ENCODE data around the gene POLR3H. TPM values are rescaled to one million over a fixed set of nuclear protein-coding genes. Genes with fewer than 3 reads are reported as not detected.

The POLR3H gene
- total and polyA plus RNA-seq, 10 of the 15 experiments (the other 5 are each of a cell fraction or from before 2014, with no cell fraction given): 3.5 to 62.7 (median 24.6) TPM

DNA sequence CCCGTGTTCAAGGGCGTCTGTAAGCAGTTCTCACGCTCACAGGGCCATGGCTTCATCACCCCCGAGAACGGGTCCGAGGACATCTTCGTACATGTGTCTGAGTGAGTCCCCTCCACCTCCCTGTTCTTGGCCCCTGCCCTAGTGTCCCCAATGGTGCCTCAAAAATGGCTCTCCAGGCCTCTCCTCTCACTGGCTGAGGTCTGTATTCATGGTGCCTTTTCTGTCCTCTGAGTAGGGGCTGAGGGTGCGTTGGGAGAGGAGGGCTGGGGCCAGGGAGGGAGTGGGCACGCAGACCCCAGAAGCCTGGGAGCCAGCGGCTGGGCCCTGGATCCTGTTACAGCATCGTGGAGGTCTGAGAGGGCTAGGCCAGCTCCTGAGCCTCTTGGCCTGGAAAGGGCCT is 29.4 kb upstream of the POLR3H start:
- FAIRE-seq: no peak
- ChIA-PET SMC1A (ENCODE audit: uncharacterized antibody, unreplicated experiment) (interaction anchor here (1.1 kb wide), 1 partner anchor 45 kb away, joined by 3 read pairs; no protein-coding TSS in a partner anchor), CTCF (interaction anchor here (1.1 to 1.8 kb wide), 2 partner anchors 24 to 172 kb away, joined by 3 to 7 read pairs; no protein-coding TSS in a partner anchor), RAD21 (ENCODE audit: unreplicated experiment) (interaction anchor here (2.1 kb wide), 1 partner anchor 16 kb away, joined by 6 read pairs; the partner anchor contains the start of gene PMM1), POLR2A (no interaction called here)
- Histone ChIP-seq H3K9ac (ENCODE audit: control insufficient read depth, insufficient read depth, low read length) (no peak overlapping the region), H3K4me3 (no peak overlapping the region), H3K27me3 (replicated peaks in 1 of 2; ENCODE audit: control insufficient read depth in 2 of 2, insufficient read depth in 2 of 2, low read length in 1 of 2) (no peaks in the 10 kb centered on the region), H2AFZ (ENCODE audit: control insufficient read depth, low read depth, low read length) (no peak overlapping the region), H3K79me2 (ENCODE audit: control insufficient read depth, insufficient read depth, low read length) (no peaks in the 10 kb centered on the region), H4K20me1 (ENCODE audit: control insufficient read depth, insufficient read depth) (no peaks in the 10 kb centered on the region), H3K4me2 (ENCODE audit: control insufficient read depth, insufficient read depth) (no peak overlapping the region), H3K4me1 (ENCODE audit: control insufficient read depth, insufficient read depth, low read length) (no peaks in the 10 kb centered on the region), H3K36me3 (ENCODE audit: control insufficient read depth in 2 of 2, insufficient read depth in 2 of 2, low read length in 1 of 2) (peaks cover 0 to 4% of the 10 kb centered on the region in 2 experiments; a peak in 2 of 4 replicates), H3K9me3 (replicated peaks; ENCODE audit: control insufficient read depth, insufficient read depth, low read length) (no peaks in the 10 kb centered on the region), H3K27ac (ENCODE audit: control insufficient read depth, insufficient read depth) (no peak overlapping the region)
- in situ Hi-C loops (cut with MboI): no loop called here
- WGBS (ENCODE audit: insufficient coverage, insufficient replicate concordance, low lambda C conversion rate, missing lambda C conversion rate): 88% methylated on average over 11 of the region's 11 CpGs
- no TSS peak for BruUV-seq (replicated peaks)
- intact Hi-C loops (cut with micrococcal nuclease; ENCODE audit: unreplicated experiment): no loop called here
- ATAC-seq: no peak
- TF ChIP-seq ZNF687 (IDR thresholded peaks at IDR 0.05): no peak
- no peak for TF ChIP-seq KLF5 (IDR thresholded peaks at IDR 0.05; ENCODE audit: partially characterized antibody)
- TF ChIP-seq RELA (IDR thresholded peaks at IDR 0.05; ENCODE audit: borderline replicate concordance, partially characterized antibody): no peak
- TF ChIP-seq, protein P1, sequence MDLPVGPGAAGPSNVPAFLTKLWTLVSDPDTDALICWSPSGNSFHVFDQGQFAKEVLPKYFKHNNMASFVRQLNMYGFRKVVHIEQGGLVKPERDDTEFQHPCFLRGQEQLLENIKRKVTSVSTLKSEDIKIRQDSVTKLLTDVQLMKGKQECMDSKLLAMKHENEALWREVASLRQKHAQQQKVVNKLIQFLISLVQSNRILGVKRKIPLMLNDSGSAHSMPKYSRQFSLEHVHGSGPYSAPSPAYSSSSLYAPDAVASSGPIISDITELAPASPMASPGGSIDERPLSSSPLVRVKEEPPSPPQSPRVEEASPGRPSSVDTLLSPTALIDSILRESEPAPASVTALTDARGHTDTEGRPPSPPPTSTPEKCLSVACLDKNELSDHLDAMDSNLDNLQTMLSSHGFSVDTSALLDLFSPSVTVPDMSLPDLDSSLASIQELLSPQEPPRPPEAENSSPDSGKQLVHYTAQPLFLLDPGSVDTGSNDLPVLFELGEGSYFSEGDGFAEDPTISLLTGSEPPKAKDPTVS (IDR thresholded peaks at IDR 0.05; ENCODE audit: low read depth, low read length): no peak
- TF ChIP-seq KDM1A (IDR thresholded peaks at IDR 0.05; ENCODE audit: borderline replicate concordance): no peak
- TF ChIP-seq REST (IDR thresholded peaks at IDR 0.05; ENCODE audit: low read depth, low read length): no peak
- no peak for TF ChIP-seq HDAC6 (IDR thresholded peaks at IDR 0.05; ENCODE audit: unreplicated experiment)
- TF ChIP-seq SUPT20H (IDR thresholded peaks at IDR 0.05; ENCODE audit: borderline replicate concordance, control insufficient read depth, low read depth, low read length): no peak
- TF ChIP-seq ESRRA (IDR thresholded peaks at IDR 0.05; ENCODE audit: low read length): no peak
- no peak for TF ChIP-seq TBL1XR1 (IDR thresholded peaks at IDR 0.05; ENCODE audit: low read depth, low read length)
- TF ChIP-seq ZNF384 (IDR thresholded peaks at IDR 0.05; ENCODE audit: borderline replicate concordance, low read depth, low read length): no peak
- TF ChIP-seq HDGF (IDR thresholded peaks at IDR 0.05): no peak
- TF ChIP-seq CBFB (IDR thresholded peaks at IDR 0.05; ENCODE audit: low read depth): no peak
- no peak for TF ChIP-seq ZNF207 (IDR thresholded peaks at IDR 0.05; ENCODE audit: borderline replicate concordance)
- DNase-seq (ENCODE audit: low read depth, low spot score): no peak

Measured in GM12878 (cell line).